Natural killer cell treated with Interleukin-12 subunit alpha and Interleukin-12 subunit beta and Interleukin-15 and Interleukin-18, amount 100 ng/mL, for 72 hours (primary cell): ENCODE measurements around the gene HECW1. TPM values are rescaled to one million over a fixed set of nuclear protein-coding genes. Genes with fewer than 3 reads are reported as not detected.

Experiments used
- ATAC-seq, 2 donors: fragments of 150-1000 bp; cut with Tn5 transposase in 1 of 2; sonication (Bioruptor Pico), chemical (Tn5 transposase) in 1 of 2; 2 replicates each; pipeline ENCODE4 v1.10.0; 2021
- DNase-seq: peaks from one replicate; pipeline ENCODE4 v3.0.0; 2022; ENCODE audit warnings: low spot score
- H3K27ac Mint-ChIP-seq, 2 donors: 1 replicate in 1 of 2; 2 replicates in 1 of 2; pipeline ENCODE4 v1.8.0; 2022; ENCODE audit warnings: mixed read lengths in 2 of 2, mild to moderate bottlenecking in 1 of 2, moderate library complexity in 1 of 2
- H3K27me3 Mint-ChIP-seq, 2 donors: 1 replicate in 1 of 2; 2 replicates in 1 of 2; pipeline ENCODE4 v1.8.0; 2022; ENCODE audit warnings: mixed read lengths in 2 of 2
- H3K36me3 Mint-ChIP-seq: one replicate; pipeline ENCODE4 v1.8.0; 2022; ENCODE audit warnings: mixed read lengths
- H3K4me1 Mint-ChIP-seq, 2 donors: 1 replicate in 1 of 2; 2 replicates in 1 of 2; pipeline ENCODE4 v1.8.0; 2022; ENCODE audit warnings: low read depth in 2 of 2, mixed read lengths in 2 of 2, mild to moderate bottlenecking in 1 of 2
- H3K4me3 Mint-ChIP-seq: one replicate; pipeline ENCODE4 v1.8.0; 2022; ENCODE audit warnings: mixed read lengths
- H3K9me3 Mint-ChIP-seq: 2 replicates; pipeline ENCODE4 v1.8.0; 2022; ENCODE audit warnings: mixed read lengths
- total RNA-seq, 2 donors: library from RNA; stranded (reverse); gene quantifications; one replicate each; pipeline ENCODE4 v1.2.3, GENCODE V29; 2022

Gene HECW1
- total RNA-seq, 2 donors from 2014 or later, result not detected

DNA sequence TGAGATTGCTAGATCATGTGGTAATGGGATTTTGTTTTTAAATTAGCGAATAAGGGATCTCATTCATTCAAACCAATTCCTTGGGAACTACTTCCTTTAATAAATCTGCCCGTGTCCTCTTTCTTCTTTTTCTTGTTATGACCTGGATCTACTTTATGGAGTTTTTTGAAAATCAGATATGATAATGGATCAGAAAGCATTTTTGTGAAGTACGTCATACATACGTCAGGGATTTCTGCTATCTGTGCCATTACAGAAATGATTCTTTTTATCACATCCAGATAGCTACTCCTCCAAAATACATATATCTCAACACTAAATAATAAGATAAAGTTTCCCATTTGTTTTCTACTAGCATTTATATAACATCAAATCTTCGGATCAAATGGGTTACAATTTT, 430.3 kb downstream of the HECW1 start:
- no peaks in the 10 kb centered on the region for H3K4me1 Mint-ChIP-seq
- no peak for ATAC-seq
- no peak overlapping the region for H3K27ac Mint-ChIP-seq
- H3K9me3 Mint-ChIP-seq, result no peaks in the 10 kb centered on the region
- H3K36me3 Mint-ChIP-seq, result no peaks in the 10 kb centered on the region
- H3K4me3 Mint-ChIP-seq, result no peak overlapping the region
- peaks cover 31 to 40% of the 10 kb centered on the region in 2 donors for H3K27me3 Mint-ChIP-seq
- DNase-seq, result no peak

DNA sequence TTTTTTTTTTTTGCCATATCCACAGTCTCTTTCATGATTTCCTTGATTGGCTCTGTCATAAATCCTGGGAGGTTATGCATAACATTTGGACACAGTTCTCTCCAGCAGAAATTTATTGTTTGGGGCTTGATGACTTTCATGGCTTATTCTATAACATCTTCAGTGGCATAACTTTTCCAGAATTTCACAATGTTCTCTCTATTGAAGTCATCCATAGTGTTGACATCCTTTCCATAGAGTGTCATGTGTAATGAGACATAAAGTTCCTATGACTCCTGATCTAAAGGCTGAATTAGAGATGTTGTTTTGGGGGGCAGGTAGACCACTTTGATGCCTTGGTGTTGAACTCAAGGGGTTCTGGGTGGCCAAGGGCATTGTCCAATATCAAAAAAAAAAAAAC, 433.8 kb downstream of the HECW1 start:
- ATAC-seq (no peak), DNase-seq (no peak)
- peaks cover 31 to 49% of the 10 kb centered on the region in 2 donors for H3K27me3 Mint-ChIP-seq
- no peaks in the 10 kb centered on the region for H3K4me1 Mint-ChIP-seq
- no peak overlapping the region for H3K4me3 Mint-ChIP-seq
- no peak overlapping the region for H3K27ac Mint-ChIP-seq
- no peaks in the 10 kb centered on the region for H3K9me3 Mint-ChIP-seq
- no peaks in the 10 kb centered on the region for H3K36me3 Mint-ChIP-seq

DNA sequence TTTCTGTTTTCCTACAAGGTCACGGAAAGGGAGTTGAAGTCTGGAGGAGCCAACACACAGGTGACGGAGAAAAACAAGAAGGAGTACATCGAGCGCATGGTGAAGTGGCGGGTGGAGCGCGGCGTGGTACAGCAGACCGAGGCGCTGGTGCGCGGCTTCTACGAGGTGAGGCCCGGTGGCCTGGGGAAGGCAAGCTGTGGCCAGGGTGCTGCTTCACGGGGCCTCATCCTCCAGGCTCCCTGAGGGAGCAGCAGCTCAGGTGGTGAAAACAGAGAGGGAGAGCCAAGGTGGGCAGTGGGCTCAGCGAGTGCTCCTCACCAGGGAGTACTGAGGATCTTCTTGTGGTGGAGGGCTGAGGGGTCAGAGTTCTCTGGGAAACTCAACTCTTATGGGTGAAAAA, 438.0 kb downstream of the HECW1 start:
- H3K4me3 Mint-ChIP-seq, result no peak overlapping the region
- no peak overlapping the region for H3K27ac Mint-ChIP-seq
- H3K27me3 Mint-ChIP-seq, result peaks cover 35 to 65% of the 10 kb centered on the region in 2 donors
- peaks cover 4% of the 10 kb centered on the region in 2 donors for H3K4me1 Mint-ChIP-seq
- no peaks in the 10 kb centered on the region for H3K9me3 Mint-ChIP-seq
- no peaks in the 10 kb centered on the region for H3K36me3 Mint-ChIP-seq
- DNase-seq (no peak), ATAC-seq (no peak)

DNA sequence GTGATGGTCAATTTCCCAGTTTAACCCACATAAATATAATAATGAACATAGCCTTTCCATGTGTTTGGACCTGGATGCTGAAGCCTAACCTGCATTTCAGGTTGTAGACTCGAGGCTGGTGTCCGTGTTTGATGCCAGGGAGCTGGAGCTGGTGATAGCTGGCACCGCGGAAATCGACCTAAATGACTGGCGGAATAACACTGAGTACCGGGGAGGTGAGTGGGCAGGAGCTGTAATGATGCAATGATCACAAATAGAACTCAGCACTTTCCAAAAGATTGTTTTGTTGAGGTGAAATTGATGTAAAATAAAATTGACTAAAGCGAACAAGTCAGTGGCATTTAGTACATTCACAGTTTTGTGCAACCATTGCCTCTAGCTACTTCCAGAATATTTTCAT, 439.7 kb downstream of the HECW1 start:
- H3K36me3 Mint-ChIP-seq, result no peaks in the 10 kb centered on the region
- peaks cover 29 to 56% of the 10 kb centered on the region in 2 donors for H3K27me3 Mint-ChIP-seq
- ATAC-seq (no peak), DNase-seq (no peak)
- H3K9me3 Mint-ChIP-seq, result no peaks in the 10 kb centered on the region
- no peak overlapping the region for H3K27ac Mint-ChIP-seq
- peaks cover 4% of the 10 kb centered on the region in 2 donors for H3K4me1 Mint-ChIP-seq
- no peak overlapping the region for H3K4me3 Mint-ChIP-seq

DNA sequence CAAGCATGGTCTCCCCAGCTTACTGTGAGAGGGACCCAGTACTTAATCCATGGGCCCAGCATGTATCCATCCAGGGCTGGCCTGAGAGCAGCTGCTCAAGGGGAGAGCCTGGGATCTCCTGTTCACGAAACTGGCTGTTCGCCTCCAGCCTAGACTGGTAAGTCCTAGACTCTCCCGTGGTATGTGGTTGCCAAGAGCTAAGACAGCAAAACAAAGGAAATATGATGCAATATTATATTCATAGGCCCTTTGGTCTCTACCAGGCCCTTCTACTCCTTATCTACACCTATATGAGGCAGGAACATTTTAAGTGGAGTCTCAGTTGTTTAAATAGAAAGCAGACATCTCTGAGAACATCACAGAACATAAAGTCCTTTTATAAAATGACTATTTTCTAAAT, 441.6 kb downstream of the HECW1 start:
- peaks cover 4% of the 10 kb centered on the region in 2 donors for H3K4me1 Mint-ChIP-seq
- H3K36me3 Mint-ChIP-seq, result no peaks in the 10 kb centered on the region
- no peaks in the 10 kb centered on the region for H3K9me3 Mint-ChIP-seq
- peaks cover 35 to 70% of the 10 kb centered on the region in 2 donors for H3K27me3 Mint-ChIP-seq
- H3K27ac Mint-ChIP-seq, result no peak overlapping the region
- no peak overlapping the region for H3K4me3 Mint-ChIP-seq
- DNase-seq (no peak), ATAC-seq (peak in 1 of 2 donors; percentile 36)

DNA sequence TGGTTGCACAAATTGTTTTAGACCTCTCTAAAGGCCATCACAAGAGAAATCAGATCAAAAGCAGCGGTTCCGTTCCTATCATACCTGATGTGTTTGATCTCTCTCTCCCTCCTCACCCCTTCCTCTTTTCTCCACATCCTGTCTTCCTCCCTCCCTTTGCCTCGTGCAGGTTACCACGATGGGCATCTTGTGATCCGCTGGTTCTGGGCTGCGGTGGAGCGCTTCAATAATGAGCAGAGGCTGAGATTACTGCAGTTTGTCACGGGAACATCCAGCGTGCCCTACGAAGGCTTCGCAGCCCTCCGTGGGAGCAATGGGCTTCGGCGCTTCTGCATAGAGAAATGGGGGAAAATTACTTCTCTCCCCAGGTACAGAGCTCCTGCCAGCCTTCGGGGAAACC, 442.0 kb downstream of the HECW1 start:
- no peak overlapping the region for H3K27ac Mint-ChIP-seq
- H3K9me3 Mint-ChIP-seq, result no peaks in the 10 kb centered on the region
- DNase-seq (no peak), ATAC-seq (no peak)
- peaks cover 4% of the 10 kb centered on the region in 2 donors for H3K4me1 Mint-ChIP-seq
- no peaks in the 10 kb centered on the region for H3K36me3 Mint-ChIP-seq
- peaks cover 35 to 72% of the 10 kb centered on the region in 2 donors for H3K27me3 Mint-ChIP-seq
- no peak overlapping the region for H3K4me3 Mint-ChIP-seq

DNA sequence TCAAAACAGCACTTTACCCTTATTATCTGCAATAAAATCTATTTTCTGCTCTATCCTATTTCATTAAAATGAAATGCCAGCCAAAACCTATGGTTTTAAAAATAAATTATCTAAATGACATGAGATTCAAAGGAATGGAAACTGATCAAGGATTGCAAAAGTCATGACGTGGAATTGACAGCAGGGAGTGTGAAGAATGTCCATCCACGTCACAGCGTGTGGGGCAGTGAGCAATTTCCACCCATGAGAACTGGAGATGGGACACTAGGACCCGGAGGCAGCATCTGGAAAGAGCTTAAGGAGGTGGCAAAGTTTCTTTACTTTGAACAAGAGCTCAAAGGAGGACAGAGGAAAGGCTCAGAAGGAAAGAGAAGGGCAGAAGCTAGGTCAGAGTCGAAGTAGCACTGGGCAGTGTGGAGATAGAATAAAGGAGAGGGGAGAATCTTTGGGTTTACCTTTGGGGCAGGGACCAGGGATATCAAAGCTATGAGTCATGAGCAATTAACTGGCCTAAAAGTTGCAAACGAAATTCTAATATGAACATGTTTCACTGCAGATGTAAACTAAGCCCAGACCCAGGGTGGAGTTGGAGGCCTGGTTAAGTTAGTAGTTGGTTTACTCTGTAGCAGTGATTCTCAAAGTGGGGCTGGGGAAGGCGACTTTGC, 445.5 kb downstream of the HECW1 start:
- no peaks in the 10 kb centered on the region for H3K9me3 Mint-ChIP-seq
- H3K27me3 Mint-ChIP-seq, result peaks cover 39 to 60% of the 10 kb centered on the region in 2 donors
- no peaks in the 10 kb centered on the region for H3K36me3 Mint-ChIP-seq
- no peak for ATAC-seq
- DNase-seq, result no peak
- H3K27ac Mint-ChIP-seq, result no peak overlapping the region
- no peak overlapping the region for H3K4me3 Mint-ChIP-seq
- peaks cover 4% of the 10 kb centered on the region in 2 donors for H3K4me1 Mint-ChIP-seq

DNA sequence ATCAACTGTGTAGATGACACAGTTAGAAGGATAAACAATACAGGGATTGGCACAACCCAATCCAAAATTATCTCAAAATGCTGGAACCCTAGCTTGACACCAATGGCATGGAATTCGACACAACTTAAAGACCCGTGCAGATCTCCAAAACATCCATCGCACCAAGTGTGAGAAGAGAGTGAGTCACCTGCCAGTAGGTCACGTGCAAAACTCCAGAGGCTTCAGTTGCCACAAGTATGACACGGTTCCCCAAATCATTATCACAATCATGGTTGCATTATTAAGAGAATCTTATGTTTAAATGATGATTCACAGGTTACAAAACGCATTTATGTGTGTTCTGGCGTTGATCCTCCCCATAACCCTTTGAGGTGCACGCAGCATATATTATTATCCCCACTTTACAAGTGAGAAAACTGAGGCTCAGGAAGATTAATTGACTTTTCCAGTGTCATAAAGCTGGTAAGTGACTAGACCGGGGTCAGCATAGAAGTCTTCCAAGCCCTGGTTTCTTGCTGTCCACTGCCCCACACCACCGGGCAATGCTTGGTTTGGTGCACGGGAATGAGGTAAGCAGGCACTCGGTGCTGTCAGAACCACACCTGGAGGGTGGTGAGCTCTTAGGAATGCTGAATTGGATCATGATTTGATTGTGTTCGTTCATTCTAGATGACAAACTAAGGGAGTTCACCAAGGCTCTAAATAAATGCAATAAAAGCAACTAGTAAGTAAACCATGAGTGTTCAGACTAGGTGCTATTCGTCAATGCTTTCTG, 446.9 kb downstream of the HECW1 start:
- no peaks in the 10 kb centered on the region for H3K9me3 Mint-ChIP-seq

DNA sequence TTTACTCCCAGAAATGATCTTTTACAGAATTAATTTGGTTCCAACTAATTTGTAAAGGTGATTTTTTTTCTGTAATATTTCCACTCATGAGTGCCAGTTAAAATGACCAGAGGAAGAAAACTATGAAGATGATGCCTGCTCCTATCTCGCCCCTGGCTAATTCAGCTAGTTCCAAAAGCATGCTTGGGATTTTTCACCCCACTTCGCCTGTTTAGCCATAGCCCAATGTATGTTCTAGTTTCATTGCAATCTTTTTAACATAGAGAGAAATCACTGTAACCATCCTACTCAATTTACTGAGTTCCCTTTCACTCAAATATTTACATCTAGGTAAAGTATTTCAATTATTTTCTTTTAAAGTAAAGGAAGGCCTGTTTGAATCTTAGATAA, 447.5 kb downstream of the HECW1 start:
- H3K9me3 Mint-ChIP-seq, result no peaks in the 10 kb centered on the region
- no peaks in the 10 kb centered on the region for H3K36me3 Mint-ChIP-seq
- H3K4me3 Mint-ChIP-seq, result no peak overlapping the region
- no peak for ATAC-seq
- H3K27ac Mint-ChIP-seq, result no peak overlapping the region
- H3K27me3 Mint-ChIP-seq, result peaks cover 31 to 56% of the 10 kb centered on the region in 2 donors
- no peak for DNase-seq
- no peaks in the 10 kb centered on the region for H3K4me1 Mint-ChIP-seq

More for the DNA sequence above, 446.9 kb downstream of the HECW1 start:
- Mint-ChIP-seq H3K4me1 (peaks cover 0 to 4% of the 10 kb centered on the region in 2 donors), H3K36me3 (no peaks in the 10 kb centered on the region), H3K27me3 (peaks cover 35 to 56% of the 10 kb centered on the region in 2 donors), H3K27ac (no peak overlapping the region), H3K4me3 (no peak overlapping the region)
- ATAC-seq, result no peak
- no peak for DNase-seq

DNA sequence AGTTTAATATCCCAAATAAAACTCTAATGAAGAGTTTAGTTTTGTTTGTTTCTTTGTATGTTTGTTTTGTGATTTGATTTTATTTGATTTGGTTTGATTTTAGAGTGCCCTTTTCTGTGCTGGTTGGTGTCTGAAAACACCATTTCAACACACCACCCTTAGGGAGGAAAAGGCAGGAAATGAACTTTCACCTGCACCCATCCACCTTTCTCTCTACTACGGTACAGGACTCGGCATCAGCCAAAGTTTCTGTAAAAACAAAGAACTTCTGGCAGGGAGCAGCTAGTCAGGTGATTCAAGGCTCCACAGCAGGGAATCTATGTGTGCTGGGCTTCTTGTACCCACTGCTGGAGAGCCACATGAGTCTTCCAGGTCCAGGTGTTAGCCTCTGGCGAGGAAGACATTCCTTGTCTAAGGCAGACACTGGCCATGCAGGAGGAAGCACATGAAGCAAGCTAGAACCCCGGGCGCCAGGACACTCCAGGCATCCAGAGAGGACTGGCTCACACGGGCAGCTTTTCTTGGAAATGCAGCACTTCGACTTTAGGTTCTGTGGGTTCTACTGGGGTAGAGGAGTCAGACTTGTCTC, 448.4 kb downstream of the HECW1 start:
- ATAC-seq (no peak), DNase-seq (no peak)
- Mint-ChIP-seq H3K27me3 (peaks cover 35 to 56% of the 10 kb centered on the region in 2 donors), H3K9me3 (no peaks in the 10 kb centered on the region), H3K4me3 (no peak overlapping the region), H3K4me1 (no peaks in the 10 kb centered on the region), H3K36me3 (no peaks in the 10 kb centered on the region), H3K27ac (no peak overlapping the region)

DNA sequence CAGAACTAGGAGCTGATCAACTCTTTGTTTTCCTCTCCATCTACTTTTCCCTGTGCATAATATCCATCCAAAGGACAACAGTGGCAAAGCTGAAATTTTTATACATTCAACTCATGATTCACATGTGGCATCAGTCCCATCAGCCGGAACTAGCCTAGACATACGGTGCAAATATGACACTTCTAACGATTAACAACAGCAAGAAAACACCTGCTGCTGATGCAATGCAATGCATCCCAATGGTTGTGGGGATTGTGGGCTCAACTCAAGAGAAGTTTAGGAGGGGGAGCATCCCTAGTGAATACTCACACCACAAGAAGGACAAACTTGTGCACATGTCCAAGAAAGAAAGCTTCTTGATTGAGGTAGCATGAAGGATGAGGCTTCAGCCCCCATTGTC, 449.9 kb downstream of the HECW1 start:
- DNase-seq (no peak), ATAC-seq (no peak)
- peaks cover 29 to 51% of the 10 kb centered on the region in 2 donors for H3K27me3 Mint-ChIP-seq
- no peaks in the 10 kb centered on the region for H3K36me3 Mint-ChIP-seq
- H3K4me3 Mint-ChIP-seq, result no peak overlapping the region
- H3K4me1 Mint-ChIP-seq, result no peaks in the 10 kb centered on the region
- H3K27ac Mint-ChIP-seq, result no peak overlapping the region
- no peaks in the 10 kb centered on the region for H3K9me3 Mint-ChIP-seq

DNA sequence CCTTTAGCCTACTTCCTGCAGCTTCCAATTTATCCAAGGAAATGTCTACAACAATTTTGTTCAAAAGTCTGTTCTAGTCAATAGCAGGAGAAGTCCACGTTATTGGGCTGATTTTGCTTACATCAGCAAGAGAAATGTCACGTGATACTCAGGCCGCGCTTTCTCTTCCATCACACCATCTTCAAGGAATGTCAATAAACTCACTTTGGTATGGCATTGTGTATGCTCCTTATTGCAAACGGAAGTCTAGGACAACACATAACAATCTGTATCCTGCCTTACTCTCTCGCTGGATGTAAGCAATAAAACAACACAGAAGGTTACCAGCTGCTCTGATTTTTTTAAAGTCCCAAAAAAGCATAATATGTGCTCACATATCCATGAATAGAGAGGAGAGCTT, 453.3 kb downstream of the HECW1 start:
- no peak overlapping the region for H3K4me3 Mint-ChIP-seq
- no peaks in the 10 kb centered on the region for H3K9me3 Mint-ChIP-seq
- peaks cover 7 to 21% of the 10 kb centered on the region in 2 donors for H3K4me1 Mint-ChIP-seq
- peaks cover 29 to 40% of the 10 kb centered on the region in 2 donors for H3K27me3 Mint-ChIP-seq
- DNase-seq, result no peak
- ATAC-seq, result no peak
- H3K36me3 Mint-ChIP-seq, result no peaks in the 10 kb centered on the region
- no peak overlapping the region for H3K27ac Mint-ChIP-seq

DNA sequence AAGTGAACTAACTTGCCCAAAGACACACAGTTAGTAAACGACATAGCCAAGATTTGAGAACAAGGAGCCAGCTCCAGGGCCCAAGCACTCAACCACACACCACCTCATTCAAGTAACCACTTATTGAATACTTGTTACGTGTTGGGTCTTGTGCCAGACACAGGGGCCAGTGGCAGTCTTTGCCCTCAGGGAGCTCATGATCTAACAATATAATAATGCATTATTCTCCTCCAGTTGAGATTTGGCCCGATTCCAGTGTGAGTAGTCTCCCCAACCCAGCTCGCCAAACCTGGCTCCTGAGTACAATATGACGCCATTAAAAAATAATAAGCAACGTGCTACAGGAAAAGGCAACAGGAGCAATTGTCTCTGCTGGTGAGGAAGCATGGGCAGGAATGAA, 456.1 kb downstream of the HECW1 start:
- Mint-ChIP-seq H3K9me3 (no peaks in the 10 kb centered on the region), H3K27me3 (peaks cover 19 to 21% of the 10 kb centered on the region in 2 donors), H3K4me1 (peaks cover 15 to 32% of the 10 kb centered on the region in 2 donors), H3K4me3 (no peak overlapping the region), H3K36me3 (no peaks in the 10 kb centered on the region), H3K27ac (no peak overlapping the region)
- no peak for ATAC-seq
- DNase-seq, result no peak

DNA sequence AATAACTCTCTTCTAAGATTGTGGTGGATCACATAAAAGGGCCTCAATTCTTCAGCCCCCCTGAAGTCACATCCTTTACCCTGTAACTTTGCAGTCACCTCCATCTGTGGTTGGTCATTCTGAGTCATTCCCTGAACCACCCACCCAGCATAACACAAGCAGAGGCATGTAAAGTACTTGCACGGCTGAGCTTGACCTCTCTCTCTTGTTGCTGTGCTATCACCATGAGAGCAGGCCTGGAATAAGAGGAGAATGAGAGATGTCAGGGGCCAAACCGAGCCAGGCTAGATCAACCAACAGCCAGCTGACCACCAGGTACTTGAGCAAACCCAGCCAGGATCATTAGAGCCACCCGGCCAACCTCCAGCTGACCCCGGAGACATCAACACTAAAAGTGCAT, 457.0 kb downstream of the HECW1 start:
- ATAC-seq (peak in 1 of 2 donors; percentile 63), DNase-seq (no peak)
- no peaks in the 10 kb centered on the region for H3K36me3 Mint-ChIP-seq
- H3K4me3 Mint-ChIP-seq, result peak overlapping the region; percentile 34
- peaks cover 17 to 18% of the 10 kb centered on the region in 2 donors for H3K27me3 Mint-ChIP-seq
- no peaks in the 10 kb centered on the region for H3K9me3 Mint-ChIP-seq
- no peak overlapping the region for H3K27ac Mint-ChIP-seq
- H3K4me1 Mint-ChIP-seq, result peaks cover 15 to 32% of the 10 kb centered on the region in 2 donors
